ENCODE measurements around the gene SHISA8.
"Not testable (repeated sequence)": the region's sequence is repeated elsewhere in the genome, so short reads cannot be mapped to it uniquely, and the experiment has no call there.

GRCh38 chr22:41948928-41949296, 34.0 kb upstream of the SHISA8 start:
- not testable (repeated sequence) for TF ChIP-seq SMARCA5 (IDR thresholded peaks at IDR 0.05); RCOR1 (conservative IDR thresholded peaks at IDR 0.05; ENCODE audit: low read depth, low read length); CREB1 (IDR thresholded peaks at IDR 0.05; ENCODE audit: low read depth); SPI1 (IDR thresholded peaks at IDR 0.05; ENCODE audit: borderline replicate concordance, insufficient read depth, low read depth, low read length); MAX (IDR thresholded peaks at IDR 0.05; ENCODE audit: low read depth, low read length)
